Activated CD4-positive, alpha-beta T cell treated with anti-CD3 and anti-CD28 coated beads, Interleukin-2, amount 10 ng/mL, durations not matched to agents 7 days and 5 days (primary cell): ENCODE measurements around the gene ANKRD33B. TPM values are rescaled to one million over a fixed set of nuclear protein-coding genes. Genes with fewer than 3 reads are reported as not detected.
A peak's percentile ranks its signal among the peaks of the same experiment; 100 is the strongest.

Experiments
- CTCF ChIA-PET: fragments of 350-600 bp; sonication (Branson Sonifier 250); formaldehyde crosslinking; loops from one replicate; lab custom pipeline; 2021; ENCODE audit warnings: antibody characterized with exemption; lab: Charles Lee
- POLR2A ChIA-PET: fragments of 350-600 bp; sonication (Branson Sonifier 250); formaldehyde crosslinking; loops from one replicate; lab custom pipeline; 2021; ENCODE audit warnings: antibody characterized with exemption; lab: Charles Lee
- DNase-seq: peaks from one replicate; pipeline ENCODE4 v3.0.0-alpha.2; 2020
- H3K27ac Mint-ChIP-seq: one replicate; pipeline ENCODE4 v1.8.0; 2021; ENCODE audit warnings: mild to moderate bottlenecking, moderate library complexity, mixed read lengths
- H3K27me3 Mint-ChIP-seq: one replicate; pipeline ENCODE4 v1.8.0; 2021; ENCODE audit warnings: mixed read lengths
- H3K36me3 Mint-ChIP-seq: one replicate; pipeline ENCODE4 v1.8.0; 2021; ENCODE audit warnings: low read depth, mixed read lengths
- H3K4me1 Mint-ChIP-seq: one replicate; pipeline ENCODE4 v1.8.0; 2021; ENCODE audit warnings: mixed read lengths
- H3K4me3 Mint-ChIP-seq: one replicate; pipeline ENCODE4 v1.8.0; 2021; ENCODE audit warnings: mild to moderate bottlenecking, moderate library complexity, mixed read lengths
- H3K9me3 Mint-ChIP-seq: one replicate; pipeline ENCODE4 v1.8.0; 2021; ENCODE audit warnings: mixed read lengths
- total RNA-seq, 2 experiments: library from RNA; stranded (reverse); gene quantifications; one replicate each; pipeline ENCODE4 v1.2.3, GENCODE V29; 2021

The ANKRD33B gene
- total RNA-seq, 2 experiments from 2014 or later: 3.2 to 3.7 TPM

GRCh38 chr5:10553476-10553875 is 10.4 kb upstream of the ANKRD33B start:
- Mint-ChIP-seq H3K27me3 (peaks cover 15% of the 10 kb centered on the region), H3K4me3 (no peak overlapping the region), H3K36me3 (no peaks in the 10 kb centered on the region), H3K9me3 (no peaks in the 10 kb centered on the region), H3K4me1 (peaks cover 16% of the 10 kb centered on the region), H3K27ac (no peak overlapping the region)
- no peak for DNase-seq
- POLR2A ChIA-PET: no interaction called here
- CTCF ChIA-PET: interaction anchor here (0.8 kb wide), 1 partner anchor 11 kb away, joined by 3 read pairs; no protein-coding TSS in a partner anchor

GRCh38 chr5:10555277-10555684 is 8.6 kb upstream of the ANKRD33B start:
- Mint-ChIP-seq H3K4me1 (peaks cover 16% of the 10 kb centered on the region), H3K4me3 (no peak overlapping the region), H3K36me3 (no peaks in the 10 kb centered on the region), H3K27ac (no peak overlapping the region), H3K9me3 (no peaks in the 10 kb centered on the region), H3K27me3 (peaks cover 28% of the 10 kb centered on the region)
- ChIA-PET POLR2A (no interaction called here), CTCF (no interaction called here)
- no peak for DNase-seq

GRCh38 chr5:10556289-10556807 is 7.5 kb upstream of the ANKRD33B start:
- no peak overlapping the region for H3K27ac Mint-ChIP-seq
- peaks cover 16% of the 10 kb centered on the region for H3K4me1 Mint-ChIP-seq
- DNase-seq: no peak
- no peak overlapping the region for H3K4me3 Mint-ChIP-seq
- no peaks in the 10 kb centered on the region for H3K36me3 Mint-ChIP-seq
- ChIA-PET POLR2A (no interaction called here), CTCF (interaction anchor here (0.9 kb wide), 1 partner anchor 71 kb away, joined by 3 read pairs; no protein-coding TSS in a partner anchor)
- peaks cover 37% of the 10 kb centered on the region for H3K27me3 Mint-ChIP-seq
- no peaks in the 10 kb centered on the region for H3K9me3 Mint-ChIP-seq

DNA sequence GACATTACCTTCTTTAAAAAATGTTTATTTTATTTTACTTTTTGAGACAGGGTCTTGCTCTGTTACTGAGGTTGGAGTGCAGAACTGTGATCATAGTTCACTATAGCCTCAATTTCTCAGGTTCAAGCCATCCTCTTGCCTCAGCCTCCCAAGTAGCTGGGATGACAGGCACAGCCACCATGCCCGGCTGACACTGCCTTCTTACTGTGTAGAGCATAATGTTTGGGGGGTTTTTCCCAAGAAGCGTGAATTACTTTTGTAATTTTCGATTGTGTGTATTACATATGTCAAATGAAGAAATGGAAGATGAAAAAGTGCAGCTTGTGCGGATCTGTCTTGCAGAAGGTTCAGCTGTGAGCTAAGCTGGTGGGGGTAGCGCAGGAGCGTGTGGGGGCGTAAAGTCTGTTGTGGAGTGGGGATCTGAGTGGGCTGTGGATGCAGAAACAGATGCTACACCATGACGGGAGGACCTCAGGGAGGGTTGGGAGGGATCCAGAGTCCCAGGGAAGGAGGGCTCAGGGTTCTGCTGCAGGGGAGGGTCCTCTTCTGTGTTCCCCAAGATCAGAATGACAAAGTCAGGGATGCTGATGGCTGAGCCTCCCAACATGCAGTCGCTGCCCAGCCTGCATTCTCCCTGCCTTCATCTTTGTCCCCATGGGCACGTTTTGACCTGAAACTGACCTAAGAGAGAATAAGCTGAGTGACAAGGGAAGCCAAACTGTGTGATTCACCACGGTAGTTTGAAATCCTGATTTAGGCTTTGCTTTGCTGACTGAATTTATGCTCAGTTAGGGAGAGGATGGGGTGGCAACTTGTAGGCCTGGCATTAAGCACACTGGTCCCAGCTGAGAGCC is 6.8 kb upstream of the ANKRD33B start:
- CTCF ChIA-PET: interaction anchor here (0.6 to 1.4 kb wide), 3 partner anchors 10 to 70 kb away, joined by 3 to 4 read pairs (median 3); no protein-coding TSS in a partner anchor
- POLR2A ChIA-PET: no interaction called here

GRCh38 chr5:10559151-10559550 is 4.7 kb upstream of the ANKRD33B start:
- no peak overlapping the region for H3K27ac Mint-ChIP-seq
- no peaks in the 10 kb centered on the region for H3K36me3 Mint-ChIP-seq
- CTCF ChIA-PET: no interaction called here
- H3K4me3 Mint-ChIP-seq: no peak overlapping the region
- peaks cover 39% of the 10 kb centered on the region for H3K27me3 Mint-ChIP-seq
- H3K9me3 Mint-ChIP-seq: no peaks in the 10 kb centered on the region
- POLR2A ChIA-PET: no interaction called here
- no peak for DNase-seq
- H3K4me1 Mint-ChIP-seq: peaks cover 9% of the 10 kb centered on the region

More for the DNA sequence above, 6.8 kb upstream of the ANKRD33B start:
- Mint-ChIP-seq H3K27me3 (peaks cover 40% of the 10 kb centered on the region), H3K4me3 (no peak overlapping the region), H3K27ac (no peak overlapping the region), H3K9me3 (no peaks in the 10 kb centered on the region), H3K4me1 (peaks cover 15% of the 10 kb centered on the region), H3K36me3 (no peaks in the 10 kb centered on the region)
- DNase-seq: no peak

DNA sequence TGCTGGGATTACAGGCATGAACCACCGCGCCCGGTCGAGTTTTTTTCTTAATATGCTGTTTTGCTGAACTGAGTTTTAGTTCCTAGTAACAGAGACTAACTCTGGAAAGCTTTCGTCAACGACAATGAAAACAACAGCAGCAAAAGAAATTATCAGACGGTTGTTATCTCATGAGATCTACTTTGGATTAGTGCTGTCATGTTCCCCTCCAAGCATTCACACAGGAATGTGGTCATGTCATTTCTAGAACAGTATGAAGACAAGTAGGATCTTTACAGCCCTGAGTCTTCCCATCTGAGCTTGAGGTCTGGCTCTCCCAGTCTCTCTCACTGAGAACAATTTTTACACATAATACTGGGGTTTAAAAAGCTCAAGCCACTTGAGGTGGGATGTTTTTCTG is 4.0 kb upstream of the ANKRD33B start:
- POLR2A ChIA-PET: no interaction called here
- CTCF ChIA-PET: interaction anchor here (1.2 kb wide), 1 partner anchor 10 kb away, joined by 4 read pairs; no protein-coding TSS in a partner anchor

DNA sequence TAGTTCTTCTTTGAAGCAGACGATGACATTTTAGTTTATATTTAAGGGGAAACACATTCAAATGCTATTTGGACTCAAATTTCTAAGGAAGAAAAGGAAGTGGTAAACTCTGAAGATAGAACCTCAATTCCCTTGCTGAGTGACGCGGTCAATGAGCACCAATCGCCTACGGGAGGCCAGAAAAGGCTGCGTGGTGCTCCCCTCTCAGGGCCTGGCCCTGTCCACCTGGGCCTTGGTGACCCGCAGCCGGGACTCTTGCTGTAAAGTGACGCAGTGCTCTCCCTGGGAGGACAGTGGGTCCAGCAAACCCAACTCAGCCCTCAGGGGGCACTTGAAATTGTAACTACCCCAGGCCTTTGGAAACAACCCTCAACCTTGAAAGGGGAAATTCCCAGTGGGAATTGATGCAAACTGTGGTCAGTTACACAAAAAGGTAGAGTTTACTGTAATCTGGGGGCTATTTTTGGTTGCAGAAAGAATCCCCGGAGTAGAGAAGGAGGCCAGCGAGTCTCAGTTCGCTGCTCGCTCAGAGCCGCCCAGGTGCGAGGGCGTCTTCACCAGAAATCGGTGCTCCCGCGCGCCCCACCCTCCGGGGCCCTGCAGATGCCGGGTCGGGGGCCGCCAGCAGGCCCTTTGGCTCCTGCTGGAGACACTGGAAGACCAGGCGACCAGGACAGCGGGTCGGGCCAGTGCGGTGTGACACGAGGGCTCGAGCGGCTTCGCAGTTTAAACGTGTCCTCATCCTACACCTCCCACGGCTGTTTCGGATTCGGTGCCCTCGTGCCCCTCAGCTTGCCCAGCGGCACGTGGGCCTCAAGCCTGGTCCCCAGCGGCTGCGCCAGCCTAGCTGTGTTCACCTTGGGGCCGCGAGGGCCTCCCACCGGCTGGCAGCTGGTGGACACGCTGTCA is 1.4 kb upstream of the ANKRD33B start:
- H3K36me3 Mint-ChIP-seq: no peaks in the 10 kb centered on the region
- CTCF ChIA-PET: no interaction called here
- POLR2A ChIA-PET: interaction anchor here (0.6 kb wide), 1 partner anchor 71 kb away, joined by 4 read pairs; no protein-coding TSS in a partner anchor
- peaks cover 25% of the 10 kb centered on the region for H3K4me1 Mint-ChIP-seq
- no peak for DNase-seq
- peak overlapping the region; percentile 25 for H3K27ac Mint-ChIP-seq
- no peaks in the 10 kb centered on the region for H3K9me3 Mint-ChIP-seq
- peak overlapping the region; percentile 44 for H3K4me3 Mint-ChIP-seq
- peaks cover 37% of the 10 kb centered on the region for H3K27me3 Mint-ChIP-seq

More for the DNA sequence above, 4.0 kb upstream of the ANKRD33B start:
- DNase-seq: no peak
- Mint-ChIP-seq H3K27ac (no peak overlapping the region), H3K27me3 (peaks cover 35% of the 10 kb centered on the region), H3K4me1 (peaks cover 9% of the 10 kb centered on the region), H3K4me3 (no peak overlapping the region), H3K9me3 (no peaks in the 10 kb centered on the region), H3K36me3 (no peaks in the 10 kb centered on the region)

- Mint-ChIP-seq H3K4me1 (peaks cover 25% of the 10 kb centered on the region), H3K36me3 (no peaks in the 10 kb centered on the region), H3K4me3 (peak overlapping the region; percentile 44), H3K27me3 (peaks cover 33% of the 10 kb centered on the region), H3K27ac (no peak overlapping the region), H3K9me3 (no peaks in the 10 kb centered on the region)
- DNase-seq: peak; percentile 50
- CTCF ChIA-PET: no interaction called here
- POLR2A ChIA-PET: interaction anchor here (1.0 kb wide), 1 partner anchor 15 kb away, joined by 4 read pairs; no protein-coding TSS in a partner anchor
Observed at GRCh38 chr5:10563110-10563944, 543 bp upstream of the ANKRD33B start.

- POLR2A ChIA-PET: interaction anchor here (1.0 kb wide), 1 partner anchor 13 kb away, joined by 4 read pairs; no protein-coding TSS in a partner anchor
- H3K27ac Mint-ChIP-seq: peak overlapping the region; percentile 80
- no peaks in the 10 kb centered on the region for H3K9me3 Mint-ChIP-seq
Observed at GRCh38 chr5:10564838-10565784, 1.2 kb downstream of the ANKRD33B start.

GRCh38 chr5:10565785-10566542 is 2.1 kb downstream of the ANKRD33B start:
- peaks cover 25% of the 10 kb centered on the region for H3K4me1 Mint-ChIP-seq
- no peak for DNase-seq
- H3K9me3 Mint-ChIP-seq: no peaks in the 10 kb centered on the region
- H3K27me3 Mint-ChIP-seq: peaks cover 15% of the 10 kb centered on the region
- no peak overlapping the region for H3K27ac Mint-ChIP-seq
- no peaks in the 10 kb centered on the region for H3K36me3 Mint-ChIP-seq
- ChIA-PET CTCF (interaction anchor here (0.8 to 2.6 kb wide), 8 partner anchors 8 to 199 kb away, joined by 3 to 13 read pairs (median 4); no protein-coding TSS in a partner anchor), POLR2A (no interaction called here)
- peak overlapping the region; percentile 71 for H3K4me3 Mint-ChIP-seq

More at GRCh38 chr5:10564838-10565784, 1.2 kb downstream of the ANKRD33B start:
- CTCF ChIA-PET: interaction anchor here (1.4 to 2.6 kb wide), 2 partner anchors 12 to 42 kb away, joined by 5 to 13 read pairs; no protein-coding TSS in a partner anchor
- no peaks in the 10 kb centered on the region for H3K36me3 Mint-ChIP-seq
- H3K27me3 Mint-ChIP-seq: peaks cover 21% of the 10 kb centered on the region
- DNase-seq: no peak
- peak overlapping the region; percentile 71 for H3K4me3 Mint-ChIP-seq
- H3K4me1 Mint-ChIP-seq: peaks cover 25% of the 10 kb centered on the region
